ENCODE results near the gene ZNF462. TPM values are rescaled to one million over a fixed set of nuclear protein-coding genes. Genes with fewer than 3 reads are reported as not detected.
A peak's percentile ranks its signal among the peaks of the same experiment; 100 is the strongest.

ZNF462 gene
- polyA plus RNA-seq, 2 of the 4 experiments (the other 2 are of a cell fraction), result 2.4 to 3.9 TPM

GRCh38 chr9:106887066-106887465, 24.1 kb downstream of the ZNF462 start:
- H3K4me1 ChIP-seq, result peaks cover 55% of the 10 kb centered on the region
- H3K9me3 ChIP-seq, result no peaks in the 10 kb centered on the region
- H3K4me3 ChIP-seq, result no peak overlapping the region
- H3K4me2 ChIP-seq, result no peak overlapping the region
- CTCF ChIA-PET, result no interaction called here
- TF ChIP-seq ELK1 (IDR thresholded peaks at IDR 0.05; ENCODE audit: low read depth, low read length), result no peak
- no peak for TF ChIP-seq ESRRA (IDR thresholded peaks at IDR 0.05; ENCODE audit: borderline replicate concordance, low read length)
- no peak for TF ChIP-seq KDM1A (IDR thresholded peaks at IDR 0.05; ENCODE audit: low read depth)
- no peak for TF ChIP-seq NR3C1 (IDR thresholded peaks at IDR 0.05)
- TF ChIP-seq TFCP2L1 (CRISPR knock-in tag; IDR thresholded peaks at IDR 0.05), result no peak
- TF ChIP-seq MAX (IDR thresholded peaks at IDR 0.05), result no peak
- no peak for TF ChIP-seq FOSL2 (IDR thresholded peaks at IDR 0.05)
- TF ChIP-seq FOSL2 (CRISPR knock-in tag; IDR thresholded peaks at IDR 0.05), result no peak
- no peak for TF ChIP-seq HMGXB4 (CRISPR knock-in tag; IDR thresholded peaks at IDR 0.05; ENCODE audit: borderline replicate concordance)
- TF ChIP-seq ZNF302 (CRISPR knock-in tag; IDR thresholded peaks at IDR 0.05), result no peak
- no peak for TF ChIP-seq MAFK (IDR thresholded peaks at IDR 0.05; ENCODE audit: partially characterized antibody)
- TF ChIP-seq HOXA7 (CRISPR knock-in tag; IDR thresholded peaks at IDR 0.05), result no peak
- POLR2A ChIA-PET, result no interaction called here
- no peak for DNase-seq (ENCODE audit: low read depth in 1 of 2, low spot score in 1 of 2)
- no peak for FAIRE-seq
- H3K27ac ChIP-seq, result no peak overlapping the region
- WGBS (ENCODE audit: missing lambda C conversion rate), result 86% methylated on average over 2 of the region's 2 CpGs
- no peak for ATAC-seq

- WGBS (ENCODE audit: missing lambda C conversion rate), result 95% methylated on average over 7 of the region's 7 CpGs
- Histone ChIP-seq H3K4me3 (no peak overlapping the region), H3K4me2 (no peak overlapping the region), H3K4me1 (peaks cover 59% of the 10 kb centered on the region), H3K9me3 (no peaks in the 10 kb centered on the region), H3K27ac (peak overlapping the region in 1 of 2 experiments; percentile 22; a peak in 1 of 6 replicates)
- ChIA-PET POLR2A (interaction anchor here (1.5 kb wide), 1 partner anchor 25 kb away, joined by 3 read pairs; no protein-coding TSS in a partner anchor), CTCF (interaction anchor here (2.0 kb wide), 1 partner anchor 9 kb away, joined by 7 read pairs; no protein-coding TSS in a partner anchor)
- no peak for DNase-seq (ENCODE audit: low read depth in 1 of 2, low spot score in 1 of 2)
- FAIRE-seq, result no peak
- TF ChIP-seq EHF (CRISPR knock-in tag; IDR thresholded peaks at IDR 0.05) (no peak), HOXA7 (CRISPR knock-in tag; IDR thresholded peaks at IDR 0.05) (no peak), FOXS1 (CRISPR knock-in tag; IDR thresholded peaks at IDR 0.05) (no peak)
- ATAC-seq, result no peak
Observed at GRCh38 chr9:106889061-106889590, 26.2 kb downstream of the ZNF462 start.

GRCh38 chr9:106890608-106891007, 27.6 kb downstream of the ZNF462 start:
- DNase-seq (ENCODE audit: low read depth in 1 of 2, low spot score in 1 of 2) (no peak), FAIRE-seq (no peak), ATAC-seq (no peak)
- Histone ChIP-seq H3K27ac (peak overlapping the region in 1 of 2 experiments; percentile 39; a peak in 1 of 6 replicates), H3K4me1 (peaks cover 49% of the 10 kb centered on the region), H3K4me3 (no peak overlapping the region), H3K9me3 (no peaks in the 10 kb centered on the region), H3K4me2 (no peak overlapping the region)
- POLR2A ChIA-PET, result interaction anchor here (1.5 kb wide), 1 partner anchor 26 kb away, joined by 3 read pairs; no protein-coding TSS in a partner anchor
- TF ChIP-seq E2F6 (IDR thresholded peaks at IDR 0.05; ENCODE audit: borderline replicate concordance, low read depth), result no peak
- TF ChIP-seq EHF (CRISPR knock-in tag; IDR thresholded peaks at IDR 0.05), result no peak
- no peak for TF ChIP-seq POLR2A (IDR thresholded peaks at IDR 0.05; ENCODE audit: low read length)
- no peak for TF ChIP-seq ATOH8 (CRISPR knock-in tag; IDR thresholded peaks at IDR 0.05; ENCODE audit: low read depth)
- no peak for TF ChIP-seq ESRRA (IDR thresholded peaks at IDR 0.05; ENCODE audit: borderline replicate concordance, low read length)
- TF ChIP-seq ELK1 (IDR thresholded peaks at IDR 0.05; ENCODE audit: low read depth, low read length), result no peak
- TF ChIP-seq CBX8 (IDR thresholded peaks at IDR 0.05), result no peak
- TF ChIP-seq CEBPB (IDR thresholded peaks at IDR 0.05), result no peak
- no peak for TF ChIP-seq CHD2 (IDR thresholded peaks at IDR 0.05; ENCODE audit: low read length, partially characterized antibody)
- no peak for TF ChIP-seq SMC3 (IDR thresholded peaks at IDR 0.05)
- CTCF ChIA-PET, result no interaction called here
- WGBS (ENCODE audit: missing lambda C conversion rate), result 91% methylated on average over 4 of the region's 4 CpGs
